ENCODE results near the gene EFNB3.

The EFNB3 gene

DNA sequence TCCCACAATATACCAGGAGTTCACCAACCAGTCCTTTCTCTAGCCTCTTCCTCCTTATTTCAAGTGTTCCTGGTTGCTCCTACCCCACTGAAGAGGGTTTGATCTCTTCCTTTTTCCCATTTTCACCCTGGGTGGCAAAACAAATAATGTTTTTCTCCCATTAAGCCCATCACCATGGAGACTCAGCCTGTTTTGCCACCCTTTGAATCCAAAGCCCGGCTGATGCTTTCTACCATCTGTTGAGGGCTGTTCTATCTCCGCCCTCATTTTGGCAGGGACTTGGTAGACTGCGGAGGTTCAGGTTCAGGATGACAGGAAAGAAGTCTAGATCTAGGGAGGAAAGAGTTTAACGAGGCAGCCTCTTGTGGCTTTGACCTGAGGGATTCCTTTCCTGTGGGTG is 15.1 kb downstream of the EFNB3 start:
- no peak for DNase-seq

DNA sequence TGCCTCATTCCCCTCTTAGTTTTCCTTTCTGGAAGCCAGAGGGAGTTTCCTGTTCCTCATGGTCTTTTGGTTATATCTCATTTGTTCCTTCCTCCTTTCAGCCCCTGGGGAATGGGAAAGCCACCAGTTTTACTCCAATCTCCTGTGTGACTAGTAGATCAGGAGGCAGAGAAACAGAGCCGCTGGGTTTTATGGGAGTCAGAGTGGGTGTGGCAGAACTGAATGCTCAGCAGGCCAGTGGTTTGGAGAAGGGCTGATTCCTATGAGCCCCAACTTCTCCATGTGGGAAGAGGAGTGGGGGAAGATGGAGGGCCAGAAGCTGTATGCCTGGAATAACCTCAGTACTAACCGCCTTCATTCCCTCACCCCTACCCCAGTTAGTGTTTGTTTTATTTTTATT is 16.6 kb downstream of the EFNB3 start:
- DNase-seq = no peak

DNA sequence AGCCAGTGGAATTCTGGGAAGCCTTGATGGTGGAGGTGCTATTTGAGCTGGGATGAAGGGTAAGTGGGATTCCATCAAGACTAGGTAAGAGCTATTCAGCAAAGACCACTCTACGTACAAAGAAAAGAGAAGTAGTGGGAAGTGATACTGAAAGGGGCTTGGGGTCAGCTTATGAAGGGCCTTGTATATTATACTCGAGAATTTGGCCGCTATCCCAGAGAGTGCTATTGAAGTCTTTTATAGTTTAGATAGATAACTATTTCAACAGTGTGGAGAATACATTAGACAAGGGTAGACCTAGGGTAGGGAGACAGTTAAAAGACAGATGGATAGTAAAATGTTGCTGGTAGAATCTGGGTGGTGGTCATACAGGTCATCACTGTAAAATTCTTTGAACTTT is 22.9 kb downstream of the EFNB3 start:
- no peak for DNase-seq

DNA sequence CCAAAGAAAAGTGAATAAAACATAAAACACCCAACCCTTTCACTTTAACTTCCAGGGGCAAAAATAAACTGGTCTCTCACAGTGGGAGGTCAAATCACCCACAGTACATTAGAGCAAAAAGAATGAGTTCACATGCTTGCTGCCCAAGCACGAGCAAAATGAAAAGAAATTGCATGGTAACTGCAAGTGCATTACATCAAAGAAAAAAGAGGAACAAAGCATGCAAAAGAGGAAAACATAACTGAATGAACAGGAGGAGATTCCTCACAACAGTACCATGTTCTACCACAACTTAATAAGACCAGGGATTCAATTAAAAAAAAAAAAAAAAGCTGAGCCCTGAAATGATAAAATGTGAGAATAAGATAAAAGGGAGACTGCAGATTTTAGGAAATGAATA is 24.8 kb downstream of the EFNB3 start:
- DNase-seq = no peak

DNA sequence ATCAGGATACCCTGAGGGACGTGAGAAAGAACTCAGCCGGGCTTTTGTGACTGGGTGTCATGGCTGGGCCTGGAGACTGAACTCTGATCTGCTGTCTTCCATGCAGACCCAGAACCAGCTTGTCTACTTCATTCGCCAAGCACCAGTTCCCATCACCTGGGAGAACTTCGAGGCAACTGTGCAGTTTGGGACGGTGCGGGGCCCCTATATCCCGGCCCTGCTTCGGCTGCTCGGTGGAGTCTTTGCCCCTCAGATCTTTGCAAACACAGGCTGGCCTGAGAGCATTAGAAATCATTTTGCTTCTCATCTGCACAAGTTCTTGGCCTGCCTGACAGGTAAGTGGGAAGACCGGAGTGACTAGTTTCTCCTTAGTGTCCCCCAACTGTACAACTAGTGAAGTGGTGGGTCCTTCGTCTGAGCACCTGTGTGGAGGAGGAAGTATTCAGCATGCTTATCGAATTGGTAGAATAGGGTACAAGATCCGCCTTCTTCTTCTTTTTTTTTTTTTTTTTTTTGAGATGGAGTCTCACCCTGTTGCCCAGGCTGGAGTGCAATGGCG is 28.1 kb downstream of the EFNB3 start:
- no peak for DNase-seq

DNA sequence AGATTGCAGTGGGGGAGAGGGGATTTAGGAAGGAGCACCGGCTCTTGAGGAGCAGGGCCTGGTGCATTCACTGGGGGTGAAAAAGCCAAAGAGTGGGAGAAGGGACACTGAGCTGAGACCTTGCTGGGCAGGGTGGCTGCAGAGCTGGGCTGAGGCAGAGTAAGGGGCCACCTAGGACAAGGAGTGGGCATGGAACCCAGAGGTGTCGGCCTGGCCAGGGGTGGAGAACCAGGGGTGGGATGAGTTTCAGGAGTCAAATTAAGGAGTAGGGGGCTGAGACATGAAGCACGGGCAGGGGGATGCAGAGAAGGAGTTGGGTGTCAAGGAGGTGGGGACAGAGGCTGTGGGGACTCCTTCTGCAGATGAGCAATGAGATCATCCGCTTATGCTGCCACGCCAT is 32.6 kb downstream of the EFNB3 start:
- no peak for DNase-seq

DNA sequence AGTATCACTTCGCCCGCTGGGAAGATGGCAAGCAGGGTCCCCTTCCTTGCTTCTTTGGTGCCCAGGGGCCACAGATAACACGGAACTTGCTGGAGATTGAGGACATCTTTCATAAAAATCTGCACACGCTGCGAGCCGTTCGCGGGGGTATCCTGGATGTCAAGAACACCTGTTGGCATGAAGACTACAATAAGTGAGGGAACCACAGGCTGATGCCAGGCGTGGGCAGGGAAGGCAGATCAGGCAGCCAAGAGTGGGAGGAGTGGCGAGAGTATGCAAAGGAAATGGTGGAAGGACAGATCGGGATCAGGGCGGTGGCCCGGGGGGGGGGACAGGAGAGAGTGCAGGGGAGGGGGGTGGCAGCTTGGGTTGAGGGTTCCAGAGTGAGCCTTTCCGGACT is 34.7 kb downstream of the EFNB3 start:
- no peak for DNase-seq

DNA sequence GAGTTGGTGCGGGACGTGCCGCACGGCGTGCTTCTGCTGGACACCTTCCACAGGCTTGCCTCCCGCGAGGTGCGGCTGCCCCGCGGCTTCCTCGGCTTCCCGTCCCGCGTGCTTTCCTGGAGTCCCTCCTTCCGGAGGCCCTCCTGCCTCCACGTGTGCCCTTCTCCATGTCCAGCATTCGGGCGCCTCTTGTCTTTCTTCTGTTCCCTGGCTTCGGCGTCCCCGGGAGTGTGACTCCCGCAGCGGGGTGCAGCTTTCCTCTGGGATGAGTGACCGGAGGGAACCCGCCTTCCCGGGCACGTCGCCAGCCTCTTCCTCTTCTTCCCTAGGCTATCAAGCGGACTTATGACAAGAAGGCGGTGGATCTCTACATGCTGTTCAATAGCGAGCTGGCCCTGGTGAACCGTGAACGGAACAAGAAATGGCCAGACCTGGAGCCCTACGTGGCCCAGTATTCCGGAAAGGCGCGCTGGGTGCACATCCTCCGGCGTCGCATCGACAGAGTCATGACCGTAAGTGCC is 35.5 kb downstream of the EFNB3 start:
- DNase-seq = no peak

DNA sequence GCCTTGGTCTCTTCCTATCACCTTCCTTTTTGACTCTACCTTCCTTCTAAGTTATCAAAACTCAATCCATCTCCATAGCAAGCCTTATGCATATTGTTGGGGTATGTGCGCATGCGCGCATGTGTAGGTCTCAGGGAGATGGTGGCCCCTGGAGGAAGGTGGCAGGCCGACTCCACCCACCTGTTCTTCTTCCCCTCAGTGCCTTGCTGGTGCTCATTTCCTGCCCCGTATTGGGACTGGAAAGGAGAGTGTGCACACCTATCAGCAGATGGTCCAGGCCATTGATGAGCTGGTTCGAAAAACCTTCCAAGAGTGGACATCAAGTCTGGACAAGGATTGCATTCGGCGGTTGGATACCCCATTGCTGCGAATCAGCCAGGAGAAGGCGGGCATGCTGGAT is 37.7 kb downstream of the EFNB3 start:
- DNase-seq = no peak

DNA sequence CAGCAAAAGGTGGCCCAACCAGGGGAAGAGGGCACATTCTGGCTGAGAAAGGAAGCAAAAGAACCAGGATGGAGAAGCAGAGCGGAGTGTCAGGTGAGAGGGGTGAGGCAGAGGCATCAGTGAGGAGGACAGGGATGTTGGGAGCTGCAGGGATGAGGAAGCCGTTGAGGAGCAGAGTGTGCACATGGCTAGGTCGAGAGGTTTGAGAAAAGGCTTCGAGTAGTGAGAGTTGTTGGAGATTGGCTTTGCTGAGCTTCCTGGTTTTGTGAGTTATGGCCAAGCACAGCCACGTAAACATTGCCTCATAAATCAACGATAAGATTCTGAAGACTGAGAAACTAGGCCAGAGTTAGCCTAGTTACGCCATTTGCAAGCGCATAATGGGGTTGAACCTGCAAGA is 39.4 kb downstream of the EFNB3 start:
- DNase-seq = no peak

DNA sequence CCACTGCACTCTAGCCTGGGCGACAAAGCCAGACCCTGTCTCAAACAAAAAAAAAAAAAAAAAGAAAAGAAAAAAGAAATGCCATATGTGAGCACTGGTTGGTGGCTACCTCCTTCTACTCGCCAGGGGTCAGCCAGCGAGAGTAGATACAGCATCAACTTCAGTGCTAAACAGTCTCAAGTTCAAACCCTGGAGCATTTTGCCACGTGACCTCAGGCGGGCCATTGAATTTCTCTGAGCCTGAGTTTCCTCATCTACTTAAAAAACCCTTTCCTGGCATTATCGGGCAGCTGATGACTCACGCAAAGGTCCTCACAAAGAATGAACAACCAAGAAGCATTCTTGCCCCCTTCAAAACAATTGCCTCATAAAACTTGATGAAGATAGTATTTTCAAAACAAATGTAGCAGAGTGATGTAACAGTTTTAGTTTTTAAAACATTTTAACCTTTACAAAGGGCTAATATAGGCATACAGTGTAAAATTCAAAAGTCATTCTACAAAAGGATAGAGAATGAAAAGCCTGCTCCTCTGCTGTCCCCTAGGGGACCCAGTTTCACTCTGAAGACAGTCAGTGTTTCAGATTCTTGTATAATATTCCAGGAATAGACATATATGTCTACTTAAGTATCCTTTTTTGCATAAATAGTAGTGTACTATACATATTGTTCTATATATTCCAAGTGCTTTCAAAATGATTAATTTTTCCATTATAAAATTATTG is 40.9 kb downstream of the EFNB3 start:
- no peak for DNase-seq

DNA sequence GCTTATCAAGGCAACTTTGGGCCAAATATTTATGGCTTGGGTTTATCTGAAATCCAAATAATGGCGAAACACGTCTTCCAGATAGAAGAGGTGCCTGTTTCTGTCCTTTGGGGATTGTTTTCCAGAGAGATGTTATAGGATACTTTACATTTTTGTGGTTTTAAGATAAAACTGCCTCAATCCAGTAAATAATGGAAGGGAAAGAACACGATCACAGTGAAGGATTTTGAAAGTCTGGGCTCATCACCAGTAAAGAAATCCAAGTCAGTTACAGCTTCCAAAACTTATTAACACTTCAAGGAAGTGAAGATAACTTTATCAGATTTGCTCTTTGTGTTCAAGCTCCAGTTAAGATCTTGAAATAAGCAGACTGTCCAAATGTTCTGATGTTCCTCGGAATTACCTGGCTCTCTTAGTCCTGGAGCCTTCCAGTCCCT is 42.7 kb downstream of the EFNB3 start:
- DNase-seq = no peak

DNA sequence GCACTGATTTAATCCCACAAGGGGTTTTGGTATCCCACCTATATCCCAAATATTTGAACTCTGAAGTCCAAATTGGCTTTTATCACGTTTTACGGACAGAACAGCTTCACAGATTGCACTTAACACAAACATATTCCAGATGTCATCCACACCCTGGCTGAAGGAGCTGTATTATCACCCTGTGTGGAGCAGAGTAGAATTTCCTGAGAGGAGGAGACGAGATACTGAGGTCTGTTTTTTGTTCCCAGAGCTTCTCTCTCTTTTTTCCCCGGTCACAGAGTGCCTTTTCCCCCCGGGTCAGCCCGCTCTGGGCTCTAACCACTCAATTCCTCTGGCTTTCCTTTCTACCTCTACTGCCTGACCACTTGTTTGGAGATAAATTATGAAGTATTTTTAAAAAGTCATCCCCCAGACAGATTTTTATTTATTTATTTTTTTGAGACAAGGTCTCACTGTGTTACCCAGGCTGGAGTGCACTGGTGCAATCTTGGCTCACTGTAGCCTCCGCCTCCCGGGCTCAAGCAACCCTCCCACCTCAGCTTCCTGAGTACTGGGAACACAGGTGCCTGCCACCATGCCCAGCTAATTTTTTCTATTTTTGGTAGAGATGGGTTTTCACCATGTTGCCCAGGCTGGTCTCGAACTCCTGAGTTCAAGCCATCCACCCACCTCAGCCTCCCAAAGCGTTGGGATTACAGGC is 43.2 kb downstream of the EFNB3 start:
- no peak for DNase-seq

DNA sequence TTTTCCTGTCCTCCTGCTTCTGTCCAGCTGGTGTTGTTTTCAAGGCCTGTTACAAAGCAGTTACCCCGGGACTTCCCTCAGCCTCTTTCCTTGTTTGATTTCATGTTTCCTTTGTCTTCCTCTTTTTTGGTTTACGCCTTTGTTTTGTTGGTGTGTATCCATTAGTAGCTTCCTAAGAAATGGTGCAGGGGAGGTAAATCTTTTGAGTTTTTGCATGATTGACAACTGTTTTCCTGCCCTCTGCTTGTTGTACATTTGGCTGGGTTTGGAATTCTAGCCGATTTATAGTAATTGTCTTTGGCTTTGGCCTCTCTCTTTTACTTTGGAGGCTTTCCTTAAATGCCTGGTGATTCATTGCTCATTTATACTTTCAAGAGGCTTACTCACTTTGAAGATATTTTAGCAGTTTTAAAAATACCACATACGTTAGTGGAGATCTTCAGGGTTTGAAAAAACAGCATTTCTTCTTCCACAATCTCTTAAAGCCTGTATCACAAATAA is 45.4 kb downstream of the EFNB3 start:
- no peak for DNase-seq

DNA sequence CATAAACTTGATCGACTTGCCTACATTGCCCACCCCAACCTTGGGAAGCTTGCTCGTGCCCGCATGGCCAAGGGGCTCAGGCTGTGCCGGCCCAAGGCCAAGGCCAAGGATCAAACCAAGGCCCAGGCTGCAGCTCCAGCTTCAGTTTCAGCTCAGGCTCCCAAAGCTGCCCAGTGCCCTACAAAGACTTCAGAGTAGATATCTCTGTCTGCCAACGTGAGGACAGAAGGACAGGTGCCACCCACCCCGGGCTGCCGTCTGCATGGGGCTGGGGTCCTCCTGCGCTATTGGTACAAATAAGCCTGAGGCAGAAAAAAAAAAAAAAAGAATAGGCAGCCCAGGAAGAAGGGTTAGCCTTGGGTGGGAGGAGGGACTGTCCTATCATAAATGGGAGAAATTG is 49.7 kb downstream of the EFNB3 start:
- DNase-seq = no peak

DNA sequence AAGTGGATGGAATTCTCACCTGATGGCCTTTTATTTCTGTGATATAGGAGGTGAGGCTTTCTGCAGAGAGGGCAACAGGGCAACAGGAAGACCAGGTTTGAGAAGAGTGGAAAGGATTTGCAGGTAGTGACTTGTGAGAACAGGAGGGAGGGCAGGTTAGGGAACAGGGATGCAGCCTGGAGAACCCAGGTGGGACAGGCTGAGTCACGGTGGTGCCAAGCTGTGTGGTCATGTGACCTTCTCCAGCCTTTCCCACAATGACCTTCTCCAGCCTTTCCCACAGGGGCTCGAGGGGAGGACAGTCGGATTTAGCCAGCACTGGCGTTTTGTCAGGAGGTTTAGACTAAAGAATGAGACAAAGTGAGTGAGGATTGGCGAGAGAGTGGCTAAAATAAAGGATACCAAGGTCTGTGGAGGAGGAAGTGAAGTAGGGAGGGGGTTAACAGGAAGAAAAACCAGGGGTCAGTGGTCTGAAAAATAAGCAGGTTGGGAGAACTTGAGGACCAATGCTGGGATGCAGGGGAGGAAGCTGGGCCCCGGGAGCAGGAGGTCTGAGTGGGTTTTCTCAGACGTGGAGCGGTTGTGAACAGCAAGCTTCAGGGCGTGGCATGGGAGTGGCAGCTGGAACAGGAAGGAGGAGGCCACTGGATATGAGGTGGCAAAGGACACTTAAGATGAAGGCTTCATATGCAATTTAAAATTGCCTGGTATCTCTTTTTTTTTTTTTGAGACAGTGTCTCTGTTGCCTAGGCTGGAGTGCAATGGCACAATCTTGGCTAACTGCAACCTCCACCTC is 50.3 kb downstream of the EFNB3 start:
- DNase-seq = no peak

DNA sequence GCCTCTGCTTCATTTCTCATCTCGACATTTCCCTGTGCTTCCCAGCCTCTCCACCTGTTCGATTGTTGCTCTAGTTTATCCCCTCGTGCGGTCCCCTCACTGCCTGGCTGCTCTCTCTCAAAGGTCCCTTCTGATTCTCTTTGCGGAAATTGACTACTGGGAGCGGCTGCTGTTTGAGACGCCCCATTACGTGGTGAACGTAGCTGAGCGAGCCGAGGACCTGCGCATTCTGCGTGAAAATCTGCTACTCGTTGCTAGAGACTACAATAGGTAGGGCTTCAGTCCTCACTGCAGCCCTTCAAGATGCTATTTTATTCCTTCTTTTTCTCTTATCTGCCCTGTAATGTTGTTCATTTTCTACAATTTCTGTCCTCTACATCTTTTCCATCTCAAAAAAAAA is 52.0 kb downstream of the EFNB3 start:
- DNase-seq = no peak
